Measurements from ENCODE around the gene ZNF132.
"Not testable (repeated sequence)": the region's sequence is repeated elsewhere in the genome, so short reads cannot be mapped to it uniquely, and the experiment has no call there.

ZNF132 gene

DNA sequence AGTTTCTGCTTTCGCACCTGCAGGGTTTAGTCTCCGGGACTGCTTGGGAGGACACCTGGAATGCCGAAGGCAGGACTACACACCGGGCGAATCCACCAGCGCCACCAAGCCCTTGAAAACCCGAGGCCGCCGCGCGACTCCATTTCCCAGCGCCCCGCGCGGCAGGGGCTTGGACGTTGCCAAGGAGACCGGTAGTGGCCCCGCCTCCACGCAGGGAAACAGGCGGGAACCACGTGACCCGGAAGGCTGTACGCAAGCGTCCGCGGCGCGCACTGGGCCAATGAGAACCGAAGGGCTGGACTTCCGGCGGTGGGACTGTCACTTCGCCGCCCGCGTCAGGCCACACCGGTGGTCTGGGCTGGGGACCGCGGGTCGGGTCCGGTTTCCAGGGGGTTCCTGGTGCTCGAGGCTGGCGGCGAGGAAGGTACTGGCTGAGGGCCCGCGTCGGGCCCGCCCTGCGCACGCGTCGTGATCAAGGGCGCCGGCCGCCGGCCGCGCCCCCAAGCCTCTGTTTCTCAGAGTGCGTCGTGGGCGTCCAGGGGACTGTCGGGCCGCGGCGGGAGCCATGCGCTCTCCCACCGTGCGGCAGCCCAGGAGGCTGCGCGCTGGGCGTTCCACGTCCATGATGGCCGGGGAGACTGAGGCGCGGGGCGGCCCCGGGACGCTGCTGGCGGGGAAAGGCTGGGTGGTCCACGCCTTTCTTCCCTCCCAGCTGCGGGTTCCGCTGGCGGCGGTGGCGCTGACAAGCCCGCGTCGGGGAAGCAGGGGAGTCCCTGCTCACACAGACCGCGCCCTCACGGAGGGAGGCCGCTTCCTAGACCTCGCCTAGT, 27.0 kb upstream of the ZNF132 start, which contains the start of gene ZNF324:
Gene ZNF324, plus strand, starts transcription at position 321 of the 830 bp plus-strand sequence. CDS start 2,106 bp downstream, outside the sequence.
- peak; percentile 85 for DNase-seq (ENCODE audit: low read depth)

DNA sequence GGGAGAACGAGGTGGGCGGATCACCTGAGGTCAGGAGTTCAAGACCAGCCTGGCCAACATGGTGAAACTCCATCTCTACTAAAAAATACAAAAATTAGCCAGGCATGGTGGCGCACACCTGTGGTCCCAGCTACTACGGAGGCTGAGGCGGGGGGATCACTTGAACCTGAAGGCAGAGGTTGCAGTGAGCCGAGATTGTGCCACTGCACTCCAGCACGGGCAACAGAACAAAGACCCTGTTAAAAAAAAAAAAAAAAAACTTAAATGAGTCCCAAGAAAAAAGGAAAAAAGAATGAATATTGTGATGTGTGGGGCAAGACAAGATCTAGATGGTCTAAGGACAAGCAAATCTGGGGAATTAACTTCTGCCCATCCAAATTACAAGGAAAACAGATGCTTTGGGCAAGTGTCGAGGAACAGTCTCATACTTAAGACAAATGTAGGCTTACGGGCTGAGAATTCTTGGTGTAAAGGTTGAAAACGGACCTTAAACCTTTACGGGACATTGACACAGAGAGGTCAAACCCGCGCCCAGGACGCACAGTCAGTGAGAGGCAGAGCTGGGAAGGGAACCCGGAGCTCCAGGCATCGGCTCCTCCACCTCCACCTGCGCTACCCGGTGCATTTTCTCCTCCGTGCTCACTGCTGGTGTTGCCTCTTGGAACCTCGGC, 26.3 kb upstream of the ZNF132 start:
- DNase-seq (ENCODE audit: low read depth): no peak

DNA sequence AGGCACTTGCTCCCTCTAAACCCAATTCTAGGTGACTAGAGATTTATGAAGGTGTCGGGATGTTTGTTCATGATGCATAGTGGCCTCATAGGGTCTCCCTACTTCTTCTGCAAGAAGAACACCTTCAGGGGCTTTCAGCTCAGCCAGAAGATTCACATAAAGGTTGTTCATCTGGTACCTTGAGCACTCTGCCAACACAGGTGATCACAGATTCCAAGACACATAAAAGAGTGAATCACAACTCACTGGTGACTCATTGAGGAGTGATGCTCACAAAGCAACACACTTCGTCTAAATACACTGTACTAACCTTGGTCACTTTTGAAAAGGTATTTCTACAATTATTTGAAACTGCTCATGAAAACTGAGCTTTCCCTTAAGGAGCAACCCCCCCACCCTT, 20.1 kb upstream of the ZNF132 start:
- DNase-seq (ENCODE audit: low read depth): no peak

DNA sequence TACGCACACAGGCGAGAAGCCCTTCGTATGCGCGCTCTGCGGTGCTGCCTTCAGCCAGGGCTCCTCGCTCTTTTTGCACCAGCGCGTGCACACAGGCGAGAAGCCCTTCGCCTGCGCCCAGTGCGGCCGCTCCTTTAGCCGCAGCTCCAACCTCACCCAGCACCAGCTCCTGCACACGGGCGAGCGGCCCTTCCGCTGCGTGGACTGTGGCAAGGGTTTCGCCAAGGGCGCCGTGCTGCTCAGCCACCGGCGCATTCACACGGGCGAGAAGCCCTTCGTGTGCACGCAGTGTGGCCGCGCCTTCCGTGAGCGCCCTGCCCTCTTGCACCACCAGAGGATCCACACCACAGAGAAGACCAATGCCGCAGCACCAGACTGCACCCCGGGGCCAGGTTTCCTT, 16.2 kb upstream of the ZNF132 start:
- no peak for DNase-seq (ENCODE audit: low read depth)

DNA sequence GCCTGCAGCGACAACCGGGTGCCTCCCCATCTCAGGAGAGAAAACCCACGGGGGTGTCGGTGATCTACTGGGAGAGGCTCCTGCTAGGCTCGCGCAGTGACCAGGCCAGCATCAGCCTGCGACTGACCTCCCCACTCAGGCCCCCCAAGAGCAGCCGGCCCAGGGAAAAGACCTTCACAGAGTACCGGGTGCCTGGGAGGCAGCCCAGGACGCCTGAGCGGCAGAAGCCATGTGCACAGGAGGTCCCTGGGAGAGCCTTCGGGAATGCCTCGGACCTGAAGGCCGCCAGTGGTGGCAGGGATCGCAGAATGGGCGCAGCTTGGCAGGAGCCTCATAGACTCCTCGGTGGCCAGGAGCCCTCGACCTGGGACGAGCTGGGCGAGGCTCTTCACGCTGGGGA, 15.4 kb upstream of the ZNF132 start:
- DNase-seq (ENCODE audit: low read depth): no peak

DNA sequence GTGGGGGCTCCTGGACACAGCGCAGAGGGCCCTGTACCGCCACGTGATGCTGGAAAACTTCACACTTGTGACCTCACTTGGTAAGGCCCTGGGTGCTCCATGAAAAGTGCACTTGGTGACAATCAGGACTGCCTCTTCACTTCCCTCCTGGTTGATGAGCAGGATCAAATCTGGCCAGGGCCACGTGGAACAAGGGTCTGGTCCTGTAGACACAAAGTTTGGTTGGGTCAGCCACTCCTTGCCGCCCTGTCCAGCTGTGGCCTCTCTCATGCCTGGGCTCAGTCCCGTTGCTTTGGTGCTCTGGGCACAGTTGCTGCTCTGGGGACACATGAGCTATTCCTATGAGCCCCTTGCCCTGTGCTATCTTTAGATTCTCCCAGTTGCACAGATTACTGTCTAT, 13.8 kb upstream of the ZNF132 start:
- DNase-seq (ENCODE audit: low read depth): no peak

DNA sequence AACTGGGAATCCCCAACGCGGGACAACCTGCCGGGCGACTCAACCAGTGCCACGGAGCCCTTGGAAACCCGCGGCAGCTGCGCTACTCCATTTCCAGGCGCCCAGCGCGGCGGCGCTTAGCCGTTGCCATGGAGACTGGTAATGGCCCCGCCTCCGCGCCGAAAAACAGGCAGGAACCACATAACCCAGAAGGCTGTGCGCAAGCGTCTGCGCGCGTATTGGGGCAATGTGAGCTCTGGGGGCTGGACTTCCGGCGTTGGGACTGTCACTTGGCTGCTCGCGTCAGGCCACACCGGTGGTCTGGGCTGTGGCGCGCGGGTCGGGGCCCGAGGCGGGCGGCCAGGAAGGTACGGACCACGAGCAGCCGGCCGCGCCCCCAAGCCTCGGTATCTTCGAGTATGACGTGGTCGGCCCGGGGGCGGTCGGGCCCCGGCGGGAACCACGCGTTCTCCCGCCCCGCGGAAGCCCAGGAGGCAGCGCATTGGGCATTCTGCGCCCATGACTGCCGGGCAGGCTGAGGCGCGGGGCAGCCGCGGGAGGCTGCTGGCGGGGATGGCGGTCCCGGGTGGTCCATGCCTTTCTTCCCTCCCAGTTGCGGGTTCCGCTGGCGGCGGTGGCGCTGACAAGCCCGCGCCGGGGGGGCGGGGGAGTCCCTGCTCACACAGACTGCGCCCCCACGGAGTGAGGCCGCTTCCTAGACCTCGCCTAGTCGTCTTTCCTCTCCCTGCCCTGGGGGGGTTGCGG, 11.6 kb upstream of the ZNF132 start, which contains the start of gene ZNF324B:
Gene ZNF324B, plus strand, starts transcription at position 265 of the 744 bp plus-strand sequence. CDS start 2,080 bp downstream, outside the sequence.
- peak; percentile 88 for DNase-seq (ENCODE audit: low read depth)

DNA sequence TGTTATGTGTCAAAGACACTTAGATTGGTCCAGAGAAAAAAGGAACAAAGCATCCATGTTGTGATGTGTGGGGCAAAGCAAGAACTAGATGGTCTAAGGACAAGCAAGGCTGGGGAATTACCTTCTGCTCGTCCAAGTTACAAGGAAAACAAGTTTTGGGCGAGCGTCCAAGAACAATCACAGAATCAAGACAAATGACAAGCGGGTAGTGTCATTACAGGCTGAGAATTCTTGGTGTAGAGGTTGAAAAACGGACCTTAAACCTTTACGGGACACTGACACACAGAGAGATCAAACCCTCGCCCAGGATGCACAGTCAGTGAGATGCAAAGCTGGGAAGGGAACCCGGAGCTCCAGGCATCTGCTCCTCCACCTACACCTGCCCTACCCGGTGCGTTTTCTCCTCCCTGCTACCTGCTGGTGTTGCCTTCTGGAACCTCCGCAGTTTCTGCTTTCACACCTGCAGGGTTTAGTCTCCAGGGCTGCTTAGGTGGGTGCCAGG, 11.0 kb upstream of the ZNF132 start:
- no peak for DNase-seq (ENCODE audit: low read depth)

DNA sequence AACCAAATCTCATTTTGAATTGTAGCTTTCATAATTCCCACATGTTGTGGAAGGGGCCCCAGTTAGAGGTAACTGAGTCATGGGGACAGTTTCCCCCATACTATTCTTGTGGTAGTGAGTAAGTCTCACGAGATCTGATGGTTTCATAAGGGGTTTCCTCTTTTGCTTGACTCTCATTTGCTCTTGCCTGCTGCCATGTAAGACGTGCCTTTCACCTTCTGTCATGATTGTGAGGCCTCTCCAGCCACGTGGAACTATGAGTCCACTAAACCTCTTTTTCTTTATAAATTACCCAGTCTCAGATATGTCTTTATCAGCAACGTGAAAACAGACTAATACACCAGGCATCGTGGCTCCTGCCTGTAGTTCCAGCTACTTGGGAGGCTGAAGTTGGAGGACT, 10.0 kb upstream of the ZNF132 start:
- not testable (repeated sequence) for DNase-seq (ENCODE audit: low read depth)

DNA sequence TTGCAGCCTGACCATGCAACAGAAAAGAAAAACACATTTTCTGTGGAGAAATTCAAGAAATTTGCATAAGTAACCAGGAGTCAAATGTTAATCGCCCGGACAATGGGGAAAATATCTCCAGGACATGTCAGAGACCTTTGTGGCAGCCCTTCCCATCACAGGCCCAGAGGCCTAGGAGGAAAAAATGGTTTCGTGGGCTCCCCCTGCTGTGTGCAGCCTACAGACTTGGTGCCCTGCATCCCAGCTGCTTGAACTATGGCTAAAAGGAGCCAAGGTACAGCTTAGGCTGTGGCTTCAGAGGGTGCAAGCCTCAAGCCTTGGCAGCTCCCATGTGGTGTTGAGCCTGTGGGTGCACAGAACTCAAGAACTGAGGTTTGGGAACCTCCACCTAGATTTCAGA, 8.9 kb upstream of the ZNF132 start:
- DNase-seq (ENCODE audit: low read depth): not testable (repeated sequence)

DNA sequence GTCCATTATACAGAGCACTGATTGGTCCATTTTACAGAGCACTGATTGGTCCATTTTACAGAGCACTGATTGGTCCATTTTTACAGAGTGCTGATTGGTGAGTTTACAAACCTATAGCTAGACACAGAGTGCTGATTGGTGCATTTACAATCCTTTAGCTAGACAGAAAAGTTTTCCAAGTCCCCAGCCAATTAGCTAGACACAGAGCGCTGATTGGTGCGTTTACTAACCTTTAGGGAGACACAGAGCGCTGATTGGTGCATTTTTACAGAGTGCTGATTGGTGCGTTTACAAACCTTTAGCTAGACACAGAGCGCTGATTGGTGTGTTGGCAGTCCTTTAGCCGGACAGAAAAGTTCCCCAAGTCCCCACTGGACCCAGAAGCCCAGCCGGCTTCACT, 3.0 kb upstream of the ZNF132 start:
- not testable (repeated sequence) for DNase-seq (ENCODE audit: low read depth)

DNA sequence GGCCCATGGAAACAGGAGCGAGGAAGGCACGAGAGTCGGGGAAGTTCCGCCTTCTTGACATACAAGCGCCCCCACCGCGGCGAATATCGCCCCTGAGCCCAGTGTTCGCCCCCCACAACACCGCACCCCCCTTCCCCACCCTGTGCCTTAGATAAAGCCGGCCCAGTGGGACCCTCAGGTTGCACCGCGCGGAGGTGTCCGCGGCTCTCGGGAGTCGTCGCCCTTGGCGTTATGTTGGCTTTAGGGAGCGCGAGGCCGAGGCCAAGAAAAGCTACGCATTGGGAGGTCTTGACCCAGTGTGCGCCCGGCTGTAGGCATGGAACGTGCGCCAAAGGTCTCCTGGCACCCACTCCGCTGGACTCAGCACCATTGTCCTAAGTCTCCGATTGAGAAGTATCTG, 603 bp upstream of the ZNF132 start:
- DNase-seq (ENCODE audit: low read depth): no peak

DNA sequence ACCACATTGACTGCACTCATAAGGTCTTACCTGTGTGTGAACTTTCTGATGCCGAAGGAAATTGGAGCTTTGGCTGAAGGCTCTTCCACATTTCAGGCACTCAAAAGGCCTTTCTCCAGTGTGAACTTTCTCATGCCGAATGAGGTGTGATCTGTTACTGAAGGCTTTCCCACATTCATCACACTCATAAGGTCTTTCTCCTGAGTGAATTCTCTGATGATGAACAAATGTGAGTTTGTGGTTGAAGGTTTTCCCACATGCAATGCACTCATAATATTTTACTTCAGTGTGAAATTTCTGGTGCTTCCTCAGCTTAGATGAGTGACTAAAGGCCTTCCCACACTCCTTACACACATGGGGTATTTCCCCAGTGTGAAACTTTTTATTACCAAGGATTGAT, 5.7 kb downstream of the ZNF132 start:
- no peak for DNase-seq (ENCODE audit: low read depth)

DNA sequence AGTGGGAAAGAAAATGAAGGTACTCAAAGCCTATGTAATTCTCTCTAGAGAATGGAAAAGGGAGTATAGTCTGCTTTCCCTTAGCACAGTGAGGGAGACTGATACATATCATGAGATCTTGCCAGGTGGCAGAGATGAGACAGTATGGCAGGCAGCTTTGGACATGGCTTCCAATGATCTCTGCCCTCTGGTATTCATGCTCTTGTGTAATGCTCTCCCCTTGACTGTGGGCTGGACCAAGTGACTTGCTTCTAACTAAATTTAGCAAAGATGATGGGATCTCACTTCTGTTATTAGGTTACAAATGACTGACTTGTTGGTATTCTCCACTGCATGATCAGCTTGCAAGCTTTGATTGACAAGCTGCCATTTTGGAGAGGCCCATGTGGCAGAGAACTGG, 10.2 kb downstream of the ZNF132 start:
- no peak for DNase-seq (ENCODE audit: low read depth)

DNA sequence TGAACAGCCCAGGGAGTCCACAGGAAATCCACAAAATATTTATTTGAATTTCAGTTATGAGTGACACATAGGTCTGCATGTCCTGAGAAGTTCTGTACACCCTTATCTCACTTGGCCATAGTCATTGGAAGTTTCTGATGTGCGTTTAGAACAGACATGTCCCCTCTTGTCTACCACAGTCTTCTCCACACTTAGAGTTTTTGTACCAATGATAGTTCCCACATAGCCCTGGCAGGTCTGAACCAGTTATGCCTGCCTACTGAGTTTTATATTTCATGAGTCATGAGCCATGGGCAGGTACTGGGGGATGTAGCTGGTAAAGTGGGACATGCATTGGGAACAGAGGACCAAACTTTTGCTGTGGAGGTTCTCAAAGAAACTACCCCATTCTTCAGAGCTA, 11.3 kb downstream of the ZNF132 start:
- no peak for DNase-seq (ENCODE audit: low read depth)

DNA sequence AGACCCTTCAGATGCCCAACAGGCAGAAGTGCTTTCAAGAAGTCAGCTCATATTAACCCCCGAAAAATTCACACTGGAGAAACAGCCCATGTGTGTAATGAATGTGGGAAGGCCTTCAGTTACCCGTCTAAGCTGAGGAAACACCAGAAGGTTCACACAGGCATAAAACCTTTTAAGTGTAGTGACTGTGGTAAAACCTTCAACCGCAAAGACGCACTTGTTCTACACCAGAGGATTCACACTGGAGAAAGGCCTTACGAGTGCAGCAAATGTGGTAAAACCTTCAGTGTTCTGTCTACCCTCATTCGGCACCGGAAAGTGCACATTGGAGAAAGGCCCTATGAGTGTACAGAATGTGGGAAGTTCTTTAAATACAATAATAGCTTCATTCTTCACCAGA, 22.9 kb downstream of the ZNF132 start:
- no peak for DNase-seq (ENCODE audit: low read depth)

DNA sequence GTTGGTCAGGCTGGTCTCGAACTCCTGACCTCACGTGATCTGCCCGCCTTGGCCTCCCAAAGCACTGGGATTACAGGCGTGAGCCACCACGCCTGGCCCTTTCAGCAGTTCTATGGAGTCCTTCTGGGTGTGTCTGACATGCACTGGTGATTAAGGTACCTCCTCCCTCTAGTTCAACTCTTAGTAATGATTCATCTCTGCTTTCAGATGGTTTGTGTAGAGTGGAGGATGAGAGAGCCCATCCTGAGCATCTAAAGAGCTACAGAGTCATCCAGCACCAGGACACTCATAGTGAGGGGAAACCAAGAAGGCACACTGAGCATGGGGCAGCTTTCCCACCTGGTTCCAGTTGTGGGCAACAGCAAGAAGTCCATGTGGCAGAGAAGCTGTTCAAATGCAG, 23.3 kb downstream of the ZNF132 start:
- no peak for DNase-seq (ENCODE audit: low read depth)

DNA sequence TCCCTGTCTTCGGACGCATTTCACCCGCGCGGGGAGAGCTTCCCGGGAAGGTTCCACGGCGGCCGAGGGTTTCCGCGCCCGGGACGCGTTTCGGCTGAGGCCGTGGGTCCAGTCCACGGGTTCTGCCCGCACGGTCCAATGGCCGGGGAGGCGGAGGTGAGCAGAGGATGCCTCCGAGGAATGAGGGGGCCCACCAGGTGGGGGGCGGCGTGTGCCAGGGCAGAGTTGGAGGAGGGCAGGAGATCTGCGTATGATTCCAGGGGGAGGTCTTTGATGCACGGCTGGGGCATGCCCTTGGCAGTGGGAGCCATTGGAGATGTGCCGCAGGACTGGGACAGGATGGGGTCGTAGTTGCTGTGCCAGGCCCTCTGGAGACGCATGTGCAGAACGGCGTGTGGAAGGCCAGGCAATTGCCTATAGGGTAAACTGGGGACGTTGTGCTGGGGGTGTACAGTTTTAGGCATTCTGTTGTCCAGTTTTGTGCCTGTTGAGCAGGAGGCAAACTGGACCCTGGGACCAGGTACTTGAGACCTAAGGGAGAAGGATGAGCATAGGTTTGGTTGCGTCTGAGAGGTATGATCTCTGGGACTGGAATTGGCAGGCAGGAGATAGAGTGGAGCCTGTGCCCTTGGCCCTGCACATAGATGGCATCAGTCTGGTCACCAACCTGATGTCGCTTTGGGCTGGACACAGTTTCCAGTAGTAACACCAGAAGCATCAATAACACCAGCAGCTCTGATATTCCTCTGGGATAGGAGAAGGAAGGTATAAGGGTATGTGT, 30.8 kb downstream of the ZNF132 start:
- DNase-seq (ENCODE audit: low read depth): no peak

DNA sequence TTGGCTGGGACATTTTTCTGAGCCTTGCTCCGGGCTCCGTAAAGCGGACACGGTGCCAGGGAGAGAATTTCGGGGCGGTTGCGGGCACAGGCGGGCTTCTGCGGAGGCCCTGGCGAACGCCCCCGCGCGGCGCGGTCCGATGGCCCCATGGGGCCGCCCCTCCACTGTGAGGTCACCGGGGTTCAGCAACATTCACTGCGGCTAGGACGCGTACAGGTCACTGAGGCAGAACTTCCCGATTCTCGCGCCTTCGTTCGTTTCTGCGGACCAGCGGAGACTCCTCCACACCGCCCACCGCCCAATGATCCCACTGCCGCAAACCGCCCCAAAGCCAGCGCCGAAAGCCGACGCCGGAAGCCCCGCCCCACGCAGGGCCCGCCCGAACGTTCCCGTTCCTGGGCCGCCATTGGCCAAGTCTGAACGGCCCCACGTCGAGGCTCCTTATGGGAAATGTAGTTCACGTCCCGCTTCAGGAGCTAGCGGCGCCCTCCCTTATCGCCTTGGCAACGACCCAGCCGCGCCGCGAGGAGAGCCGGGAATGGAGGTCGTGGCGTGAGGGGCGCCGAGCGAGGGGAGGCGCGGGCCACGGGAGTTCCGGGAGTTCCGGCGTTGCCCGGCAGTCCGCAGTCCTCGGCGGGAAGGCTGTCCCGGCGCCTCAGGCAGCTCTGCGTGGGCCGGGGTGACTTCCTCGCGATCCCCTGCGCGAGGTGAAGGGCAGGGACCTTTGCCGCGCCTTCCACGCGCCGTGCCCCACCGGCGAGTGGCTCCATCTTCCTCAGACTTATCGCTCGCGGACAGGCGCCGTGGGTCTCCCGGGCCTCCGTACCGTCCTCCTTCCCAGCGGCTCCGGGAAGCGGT, 31.6 kb downstream of the ZNF132 start, which contains the start of gene ZNF584:
Gene ZNF584, plus strand, starts transcription at position 498 of the 858 bp plus-strand sequence. CDS start 499 bp downstream, outside the sequence.
- DNase-seq (ENCODE audit: low read depth): peak; percentile 90

DNA sequence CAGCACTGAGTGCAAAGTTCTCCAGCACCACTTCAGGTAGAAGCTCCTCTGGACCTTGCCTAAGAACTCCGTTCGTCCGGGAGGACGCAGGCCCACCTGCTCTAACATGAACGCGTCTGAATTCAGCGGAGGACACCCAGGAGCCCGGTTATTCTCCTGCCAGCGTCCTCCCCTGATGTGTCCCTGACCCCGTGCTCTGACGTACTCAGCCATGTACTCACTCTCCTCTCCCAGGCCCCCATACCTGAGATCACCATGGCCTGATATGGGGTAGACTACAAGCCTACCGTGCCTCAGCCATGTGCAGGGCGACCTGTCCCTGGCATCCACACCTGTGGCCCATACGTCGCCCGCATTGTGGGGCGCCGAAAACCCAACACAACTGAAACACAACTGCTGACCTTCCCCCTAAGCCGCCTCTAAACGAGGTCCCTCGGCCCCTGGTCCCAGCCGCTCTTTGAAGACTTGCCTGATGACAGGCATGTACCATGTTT, 32.2 kb downstream of the ZNF132 start:
- DNase-seq (ENCODE audit: low read depth): no peak

Measured in fibroblast of the conjunctiva (primary cell).